Stimulated activated memory B cell treated with anti-CD40 and anti-IgM and Interleukin-4, amounts not matched to agents 10 μg/mL and 1 μg/mL and 100 μg/mL, for 72 hours (primary cell): Measurements from ENCODE around the gene LRRC8D.
A peak's percentile ranks its signal among the peaks of the same experiment; 100 is the strongest.

Experiments used
- ATAC-seq: fragments of 150-1000 bp; cut with Tn5 transposase; 2 replicates; pipeline ENCODE4 v1.10.0; 2021
- H3K27ac Mint-ChIP-seq: one replicate; pipeline ENCODE4 v1.8.0; 2022; ENCODE audit warnings: mild to moderate bottlenecking, mixed read lengths
- H3K27me3 Mint-ChIP-seq: one replicate; pipeline ENCODE4 v1.8.0; 2022; ENCODE audit warnings: mixed read lengths
- H3K36me3 Mint-ChIP-seq: one replicate; pipeline ENCODE4 v1.8.0; 2022; ENCODE audit warnings: mixed read lengths
- H3K4me1 Mint-ChIP-seq: one replicate; pipeline ENCODE4 v1.8.0; 2022; ENCODE audit warnings: mixed read lengths
- H3K4me3 Mint-ChIP-seq: one replicate; pipeline ENCODE4 v1.8.0; 2022; ENCODE audit warnings: mild to moderate bottlenecking, moderate library complexity, mixed read lengths
- H3K9me3 Mint-ChIP-seq: one replicate; pipeline ENCODE4 v1.8.0; 2022; ENCODE audit warnings: mixed read lengths

Gene LRRC8D

GRCh38 chr1:89900791-89901708 is 80.2 kb downstream of the LRRC8D start:
- peaks cover 36% of the 10 kb centered on the region for H3K36me3 Mint-ChIP-seq
- H3K4me1 Mint-ChIP-seq, result peaks cover 43% of the 10 kb centered on the region
- no peak overlapping the region for H3K4me3 Mint-ChIP-seq
- H3K9me3 Mint-ChIP-seq, result no peaks in the 10 kb centered on the region
- no peaks in the 10 kb centered on the region for H3K27me3 Mint-ChIP-seq
- ATAC-seq, result no peak
- no peak overlapping the region for H3K27ac Mint-ChIP-seq

- peaks cover 50% of the 10 kb centered on the region for H3K4me1 Mint-ChIP-seq
Observed at GRCh38 chr1:89901957-89902669, 81.3 kb downstream of the LRRC8D start.

GRCh38 chr1:89903550-89903949 is 82.7 kb downstream of the LRRC8D start:
- Mint-ChIP-seq H3K4me1 (peaks cover 61% of the 10 kb centered on the region), H3K4me3 (no peak overlapping the region), H3K27ac (no peak overlapping the region), H3K27me3 (no peaks in the 10 kb centered on the region), H3K36me3 (peaks cover 25% of the 10 kb centered on the region), H3K9me3 (no peaks in the 10 kb centered on the region)
- no peak for ATAC-seq

More at GRCh38 chr1:89901957-89902669, 81.3 kb downstream of the LRRC8D start:
- no peak overlapping the region for H3K4me3 Mint-ChIP-seq
- H3K9me3 Mint-ChIP-seq, result no peaks in the 10 kb centered on the region
- ATAC-seq, result no peak
- no peaks in the 10 kb centered on the region for H3K27me3 Mint-ChIP-seq
- H3K36me3 Mint-ChIP-seq, result peaks cover 28% of the 10 kb centered on the region
- no peak overlapping the region for H3K27ac Mint-ChIP-seq

- Mint-ChIP-seq H3K4me3 (no peak overlapping the region), H3K36me3 (peaks cover 25% of the 10 kb centered on the region), H3K4me1 (peaks cover 70% of the 10 kb centered on the region), H3K27me3 (no peaks in the 10 kb centered on the region), H3K9me3 (no peaks in the 10 kb centered on the region), H3K27ac (no peak overlapping the region)
- ATAC-seq, result no peak
Observed at GRCh38 chr1:89904219-89904980, 83.6 kb downstream of the LRRC8D start.

- Mint-ChIP-seq H3K4me1 (peaks cover 61% of the 10 kb centered on the region), H3K27me3 (no peaks in the 10 kb centered on the region), H3K36me3 (peaks cover 25% of the 10 kb centered on the region), H3K27ac (no peak overlapping the region), H3K4me3 (no peak overlapping the region), H3K9me3 (no peaks in the 10 kb centered on the region)
- no peak for ATAC-seq
Observed at GRCh38 chr1:89905395-89906058, 84.7 kb downstream of the LRRC8D start.

- Mint-ChIP-seq H3K9me3 (no peaks in the 10 kb centered on the region), H3K27ac (no peak overlapping the region), H3K4me1 (peaks cover 58% of the 10 kb centered on the region), H3K27me3 (no peaks in the 10 kb centered on the region), H3K36me3 (peaks cover 25% of the 10 kb centered on the region), H3K4me3 (no peak overlapping the region)
- no peak for ATAC-seq
Observed at GRCh38 chr1:89906088-89906487, 85.3 kb downstream of the LRRC8D start.

GRCh38 chr1:89907727-89908212 is 86.9 kb downstream of the LRRC8D start:
- Mint-ChIP-seq H3K27me3 (no peaks in the 10 kb centered on the region), H3K36me3 (peaks cover 26% of the 10 kb centered on the region), H3K4me3 (no peak overlapping the region), H3K4me1 (peaks cover 53% of the 10 kb centered on the region), H3K27ac (peak overlapping the region; percentile 16), H3K9me3 (no peaks in the 10 kb centered on the region)
- ATAC-seq, result no peak

- peak overlapping the region; percentile 72 for H3K27ac Mint-ChIP-seq
- ATAC-seq, result no peak
- H3K4me3 Mint-ChIP-seq, result no peak overlapping the region
- H3K36me3 Mint-ChIP-seq, result peaks cover 24% of the 10 kb centered on the region
- no peaks in the 10 kb centered on the region for H3K9me3 Mint-ChIP-seq
- peaks cover 48% of the 10 kb centered on the region for H3K4me1 Mint-ChIP-seq
- H3K27me3 Mint-ChIP-seq, result no peaks in the 10 kb centered on the region
Observed at GRCh38 chr1:89908273-89908671, 87.4 kb downstream of the LRRC8D start.

- peaks cover 27% of the 10 kb centered on the region for H3K36me3 Mint-ChIP-seq
- no peaks in the 10 kb centered on the region for H3K27me3 Mint-ChIP-seq
Observed at GRCh38 chr1:89908672-89909436, 88.0 kb downstream of the LRRC8D start.

GRCh38 chr1:89910268-89910667 is 89.4 kb downstream of the LRRC8D start:
- H3K27ac Mint-ChIP-seq, result no peak overlapping the region
- ATAC-seq, result no peak
- no peaks in the 10 kb centered on the region for H3K27me3 Mint-ChIP-seq
- H3K4me1 Mint-ChIP-seq, result peaks cover 53% of the 10 kb centered on the region
- peaks cover 31% of the 10 kb centered on the region for H3K36me3 Mint-ChIP-seq
- no peak overlapping the region for H3K4me3 Mint-ChIP-seq
- no peaks in the 10 kb centered on the region for H3K9me3 Mint-ChIP-seq

More at GRCh38 chr1:89908672-89909436, 88.0 kb downstream of the LRRC8D start:
- Mint-ChIP-seq H3K4me1 (peaks cover 48% of the 10 kb centered on the region), H3K4me3 (no peak overlapping the region), H3K27ac (peak overlapping the region; percentile 72), H3K9me3 (no peaks in the 10 kb centered on the region)
- ATAC-seq, result no peak

GRCh38 chr1:89910780-89911179 is 89.9 kb downstream of the LRRC8D start:
- no peak overlapping the region for H3K27ac Mint-ChIP-seq
- H3K9me3 Mint-ChIP-seq, result no peaks in the 10 kb centered on the region
- ATAC-seq, result no peak
- H3K27me3 Mint-ChIP-seq, result no peaks in the 10 kb centered on the region
- H3K36me3 Mint-ChIP-seq, result peaks cover 27% of the 10 kb centered on the region
- H3K4me3 Mint-ChIP-seq, result no peak overlapping the region
- peaks cover 48% of the 10 kb centered on the region for H3K4me1 Mint-ChIP-seq

GRCh38 chr1:89911191-89911991 is 90.6 kb downstream of the LRRC8D start:
- no peak overlapping the region for H3K27ac Mint-ChIP-seq
- peaks cover 29% of the 10 kb centered on the region for H3K36me3 Mint-ChIP-seq
- peaks cover 44% of the 10 kb centered on the region for H3K4me1 Mint-ChIP-seq
- no peak for ATAC-seq
- H3K4me3 Mint-ChIP-seq, result no peak overlapping the region
- H3K27me3 Mint-ChIP-seq, result no peaks in the 10 kb centered on the region
- no peaks in the 10 kb centered on the region for H3K9me3 Mint-ChIP-seq

GRCh38 chr1:89912073-89912472 is 91.2 kb downstream of the LRRC8D start:
- H3K4me3 Mint-ChIP-seq, result no peak overlapping the region
- H3K4me1 Mint-ChIP-seq, result peaks cover 38% of the 10 kb centered on the region
- H3K27me3 Mint-ChIP-seq, result no peaks in the 10 kb centered on the region
- peaks cover 34% of the 10 kb centered on the region for H3K36me3 Mint-ChIP-seq
- no peaks in the 10 kb centered on the region for H3K9me3 Mint-ChIP-seq
- H3K27ac Mint-ChIP-seq, result no peak overlapping the region
- no peak for ATAC-seq
